HG03159 (cell line): ENCODE measurements around the gene MFN2.
"Not testable (repeated sequence)": the region's sequence is repeated elsewhere in the genome, so short reads cannot be mapped to it uniquely, and the experiment has no call there.

Source experiments
- ATAC-seq: cut with Tn5 transposase; IDR thresholded peaks from one replicate; pipeline ENCODE4 v1.9.1; 2021; ENCODE audit warnings: mild to moderate bottlenecking, moderate library complexity; ENCODE audit not compliant: unreplicated experiment

Gene MFN2

DNA sequence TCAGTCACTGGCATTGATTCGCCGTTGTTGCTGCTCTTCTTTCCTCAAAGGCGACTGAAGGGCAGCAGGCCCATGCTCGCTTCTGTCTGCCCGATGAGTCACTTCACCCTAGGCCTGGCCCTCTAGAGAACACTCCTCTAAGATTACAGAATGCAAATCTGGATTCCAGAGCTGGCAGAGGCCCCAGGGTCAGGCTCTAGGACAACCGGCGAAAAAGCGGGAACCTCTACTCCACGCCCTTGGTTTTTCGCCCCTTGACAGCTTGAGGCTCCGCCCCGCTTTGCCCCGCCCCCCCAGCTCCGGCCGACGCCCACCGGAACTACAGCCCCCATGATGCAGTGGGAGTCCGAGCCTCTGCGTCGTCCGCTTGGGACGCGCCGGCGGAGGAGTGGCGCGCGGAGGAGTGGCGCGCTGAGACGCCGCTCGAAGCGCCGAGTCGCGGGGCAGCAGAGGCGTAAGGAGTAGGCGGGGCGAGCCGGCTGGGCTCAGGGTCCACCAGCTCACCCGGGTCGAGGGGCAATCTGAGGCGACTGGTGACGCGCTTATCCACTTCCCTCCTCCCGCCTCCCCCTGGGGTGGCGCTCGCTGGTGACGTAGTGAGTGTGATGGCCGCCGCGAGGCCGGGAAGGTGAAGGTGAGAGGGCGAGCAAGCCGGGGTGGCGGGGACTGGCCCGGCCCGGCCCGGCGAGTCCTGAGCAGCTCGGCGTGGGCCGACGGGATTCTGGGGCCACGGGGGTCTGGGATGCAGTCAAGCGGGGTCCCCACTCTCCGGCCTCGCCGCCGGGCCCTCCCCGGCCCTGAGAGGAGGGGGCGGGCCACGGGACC, at the start of gene MFN2:
Gene MFN2, plus strand, starts transcription at position 594 of the 825 bp plus-strand sequence. CDS start 8,725 bp downstream, outside the sequence.
- ATAC-seq: peak; percentile 90

DNA sequence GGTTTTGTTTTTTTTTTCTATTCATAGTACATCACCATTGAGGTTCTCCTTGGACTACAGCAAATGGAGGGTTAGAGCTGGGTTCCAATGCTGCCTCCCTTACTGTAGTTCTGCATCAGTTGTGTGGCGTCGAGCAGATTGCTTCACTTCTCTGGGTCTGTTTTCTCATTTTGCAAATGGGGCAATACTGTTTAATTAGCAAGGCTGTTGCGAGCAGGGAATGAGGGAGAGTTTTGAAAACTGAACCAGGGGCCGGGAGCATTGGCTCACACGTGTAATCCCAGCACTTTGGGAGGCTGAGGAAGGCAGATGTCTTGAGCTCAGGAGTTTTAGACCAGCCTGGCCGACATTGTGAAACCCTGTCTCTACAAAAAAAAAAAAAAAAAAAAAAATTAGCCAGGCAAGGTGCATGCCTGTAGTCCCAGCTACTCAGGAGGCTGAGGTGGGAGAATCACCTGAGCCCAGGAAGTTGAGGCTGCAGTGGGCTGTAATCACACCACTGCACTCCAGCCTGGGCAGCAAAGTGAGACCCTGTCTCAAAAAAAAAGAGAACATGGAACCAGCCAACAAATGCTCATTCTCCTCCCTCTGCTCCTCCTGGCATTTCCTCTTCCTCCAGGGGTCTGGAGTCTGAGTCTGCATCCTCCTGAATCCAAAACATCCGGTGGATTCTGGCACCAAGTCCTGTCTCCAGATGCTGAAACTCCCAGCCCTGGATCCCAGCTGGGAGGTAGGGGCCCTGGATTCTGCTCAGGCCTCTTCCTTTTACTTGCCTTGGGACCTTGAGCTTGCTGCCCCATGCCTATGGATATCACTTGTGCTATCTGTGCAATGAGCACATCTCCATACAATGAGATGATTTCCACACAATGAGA, 49.4 kb upstream of the MFN2 start:
- no peak for ATAC-seq

DNA sequence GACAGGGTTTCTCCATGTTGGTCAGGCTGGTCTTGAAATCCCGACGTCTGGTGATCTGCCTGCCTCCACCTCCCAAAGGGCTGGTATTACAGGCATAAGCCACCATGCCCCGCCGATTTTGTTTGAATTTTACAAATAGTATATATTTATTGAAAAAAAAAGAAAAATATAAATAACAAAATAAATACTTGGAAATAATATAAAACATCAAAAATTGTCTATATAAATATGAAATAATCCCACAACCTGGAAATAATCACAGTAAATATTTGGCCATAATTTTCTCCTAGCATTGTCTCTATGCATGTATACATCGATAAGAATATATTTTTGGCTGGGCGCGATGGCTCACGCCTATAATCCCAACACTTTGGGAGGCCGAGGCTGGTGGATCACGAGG, 48.4 kb upstream of the MFN2 start:
- ATAC-seq: no peak

DNA sequence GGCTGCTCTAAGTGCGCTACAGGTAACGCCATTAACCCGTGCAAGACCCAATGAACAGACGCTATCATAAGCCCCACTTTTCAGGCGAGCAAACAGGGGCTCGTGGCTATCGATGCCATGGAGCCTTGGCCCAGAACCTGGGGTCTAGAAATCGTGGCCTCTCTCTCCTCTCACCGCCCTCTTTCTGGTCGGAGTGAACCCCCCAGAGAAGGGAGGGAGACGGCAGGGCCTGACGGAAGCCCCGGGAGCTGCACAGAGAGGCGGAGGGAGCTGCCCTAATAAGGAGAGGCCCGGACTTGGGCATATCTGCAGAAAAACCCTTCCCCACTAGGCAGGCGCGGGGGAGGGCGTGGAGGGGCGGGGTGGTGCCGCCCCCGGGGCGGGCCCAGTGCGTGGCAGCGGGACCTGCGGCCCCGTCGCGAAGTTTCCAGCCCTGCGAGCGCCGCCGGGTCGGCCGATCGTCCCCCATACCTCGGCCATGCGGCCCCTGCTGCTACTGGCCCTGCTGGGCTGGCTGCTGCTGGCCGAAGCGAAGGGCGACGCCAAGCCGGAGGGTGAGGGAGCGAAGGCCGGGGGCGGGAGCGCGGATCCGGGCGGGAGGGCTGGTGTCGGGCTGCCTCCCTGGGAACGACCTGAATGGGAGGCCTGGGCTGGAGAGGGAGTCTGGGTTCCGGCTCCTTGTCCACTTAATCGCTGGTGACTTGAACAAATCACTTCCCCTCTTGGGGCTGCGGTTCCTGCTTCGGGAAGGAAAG, 45.8 kb upstream of the MFN2 start, which contains the start of gene PLOD1:
Gene PLOD1, plus strand, starts transcription at position 416 of the 755 bp plus-strand sequence. Its CDS starts 63 bp downstream, at position 479.
- peak; percentile 80 for ATAC-seq

DNA sequence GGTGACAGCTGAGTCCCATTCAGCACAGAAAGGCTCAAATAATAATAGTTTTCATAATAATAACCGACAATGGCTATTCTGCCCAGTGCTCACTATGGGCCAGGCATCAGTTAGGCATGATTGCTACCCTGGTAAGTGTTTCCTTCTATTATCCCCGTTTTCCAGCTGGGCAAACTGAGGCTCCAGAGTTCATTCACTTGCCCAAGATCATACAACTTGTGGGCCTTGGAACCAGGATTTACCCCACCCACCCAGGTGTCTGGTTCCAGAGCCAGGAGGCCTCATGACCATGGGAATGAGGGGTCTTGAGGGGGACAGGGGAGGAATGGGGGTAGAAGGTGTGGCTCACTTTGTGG, 45.2 kb upstream of the MFN2 start:
- ATAC-seq: peak; percentile 10

DNA sequence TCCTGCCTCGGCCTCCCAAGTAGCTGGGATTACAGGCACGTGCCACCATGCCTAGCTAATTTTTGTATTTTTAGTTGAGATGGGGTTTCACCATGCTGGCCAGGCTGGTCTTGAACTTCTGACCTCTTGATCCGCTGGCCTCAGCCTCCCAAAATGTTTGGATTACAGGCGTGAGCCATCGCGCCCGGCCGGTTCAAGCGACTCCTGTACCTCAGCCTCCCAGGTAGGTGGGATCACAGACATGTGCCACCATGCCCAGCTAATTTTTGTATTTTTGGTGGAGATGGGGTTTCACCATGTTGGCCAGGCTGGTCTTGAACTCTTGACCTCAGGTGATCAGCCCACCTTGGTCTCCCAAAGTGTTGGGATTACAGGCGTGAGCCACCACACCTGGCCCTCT, 44.5 kb upstream of the MFN2 start:
- not testable (repeated sequence) for ATAC-seq

DNA sequence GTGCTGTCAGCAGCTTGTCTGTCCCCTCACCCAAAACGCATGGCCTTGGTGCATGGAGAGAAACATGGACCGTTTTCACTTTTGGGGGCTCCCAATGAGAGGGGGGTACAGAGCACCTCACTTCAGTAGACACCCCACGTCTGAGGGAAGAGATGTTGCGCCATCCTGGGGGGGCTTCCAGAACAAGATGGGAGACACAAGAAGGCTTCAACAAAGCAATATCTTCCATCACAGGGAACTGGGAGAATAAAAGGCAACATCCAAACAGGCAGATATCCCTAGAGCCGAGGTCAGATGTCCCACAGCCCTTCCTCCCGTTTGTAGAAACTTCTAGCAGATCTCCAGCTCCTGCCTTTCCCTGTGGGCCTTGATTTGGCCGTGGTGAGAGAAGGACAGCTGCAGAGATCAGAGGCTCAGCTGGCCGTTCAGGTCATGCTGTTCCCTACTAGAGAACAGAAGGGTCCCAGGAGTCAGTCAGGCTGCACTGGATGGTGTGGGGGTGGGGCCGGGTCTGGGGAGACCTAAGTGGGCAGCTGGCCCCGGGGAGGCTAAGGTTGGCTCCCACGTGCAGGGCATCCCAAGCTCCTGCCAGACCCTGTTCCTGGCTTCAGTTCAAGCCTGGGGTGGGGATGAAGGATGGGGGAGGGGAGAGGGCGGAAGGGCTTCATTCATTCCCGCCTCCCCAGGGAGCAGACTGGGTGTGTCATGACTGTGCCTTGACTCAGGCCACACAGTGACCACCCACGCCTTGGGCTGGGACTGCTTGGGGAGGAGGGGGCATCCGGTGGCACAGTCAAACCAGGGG, 41.3 kb upstream of the MFN2 start:
- ATAC-seq: no peak

DNA sequence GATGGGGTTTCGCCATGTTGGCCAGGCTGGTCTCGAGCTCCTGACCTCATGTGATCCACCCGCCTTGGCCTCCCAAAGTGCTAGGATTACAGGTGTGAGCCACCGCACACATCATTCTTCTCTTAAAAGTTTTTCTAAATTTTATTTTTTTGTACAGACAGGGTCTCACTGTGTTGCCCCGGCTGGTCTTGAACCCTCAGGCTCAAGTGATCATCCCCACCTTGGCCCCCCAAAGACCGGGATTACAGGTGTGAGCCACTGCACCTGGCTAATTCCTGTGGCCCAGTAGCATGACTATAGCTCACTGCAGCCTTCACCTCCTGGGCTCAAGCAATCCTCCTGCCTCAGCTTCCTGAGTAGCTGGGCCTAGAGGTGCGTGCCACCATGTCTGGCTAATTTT, 40.5 kb upstream of the MFN2 start:
- ATAC-seq: not testable (repeated sequence)

DNA sequence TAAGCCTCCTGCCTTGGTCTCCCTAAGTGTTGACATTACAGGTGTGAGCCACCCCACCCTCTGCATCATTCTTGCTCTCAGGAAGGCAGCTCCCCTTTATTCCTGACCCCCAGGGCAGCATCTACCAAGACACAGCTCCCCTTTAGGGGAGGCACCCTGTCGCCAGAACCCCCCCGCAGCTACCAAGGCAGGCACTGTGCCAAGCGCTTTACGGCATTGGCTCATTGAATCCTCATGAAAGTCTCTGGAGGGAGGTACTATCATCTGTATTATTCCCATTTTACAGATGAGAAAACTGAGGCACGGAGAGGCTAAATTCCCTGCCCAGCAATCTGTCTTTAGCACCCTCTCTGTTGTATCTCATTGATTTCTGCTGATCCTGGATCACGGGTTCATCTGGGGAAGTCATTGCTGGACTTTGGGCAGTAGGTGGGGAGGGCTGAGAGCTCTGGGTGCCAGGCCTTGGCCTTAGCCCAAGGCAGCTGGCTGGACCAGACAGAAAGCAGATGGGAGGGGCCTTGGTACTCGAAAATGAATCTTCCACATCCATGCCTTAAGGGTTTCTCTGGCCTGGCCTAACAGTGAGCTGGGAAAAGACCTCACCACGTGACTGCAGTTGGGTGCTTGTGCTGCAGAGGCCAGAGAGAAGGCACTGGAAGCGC, 39.9 kb upstream of the MFN2 start:
- ATAC-seq: no peak

DNA sequence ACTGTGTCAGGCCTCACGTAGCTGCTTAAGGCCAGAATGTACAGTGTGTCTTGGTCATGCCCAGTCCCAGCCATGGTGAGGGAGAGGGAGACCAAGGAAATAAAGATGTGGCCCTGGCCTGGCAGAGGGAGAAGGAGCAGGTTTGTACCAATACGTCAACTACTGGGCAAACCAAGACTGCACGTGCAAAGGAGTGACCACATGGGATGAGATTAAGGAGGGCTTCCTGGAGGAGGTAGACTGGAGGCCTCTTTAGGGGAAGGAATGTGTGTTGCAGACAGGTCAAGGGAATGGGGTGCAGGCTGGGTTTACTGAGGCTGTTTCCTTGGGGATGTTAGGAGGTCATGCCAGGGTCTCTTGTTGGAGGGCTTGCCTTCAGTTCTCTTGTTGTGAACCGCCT, 38.0 kb upstream of the MFN2 start:
- ATAC-seq: no peak

DNA sequence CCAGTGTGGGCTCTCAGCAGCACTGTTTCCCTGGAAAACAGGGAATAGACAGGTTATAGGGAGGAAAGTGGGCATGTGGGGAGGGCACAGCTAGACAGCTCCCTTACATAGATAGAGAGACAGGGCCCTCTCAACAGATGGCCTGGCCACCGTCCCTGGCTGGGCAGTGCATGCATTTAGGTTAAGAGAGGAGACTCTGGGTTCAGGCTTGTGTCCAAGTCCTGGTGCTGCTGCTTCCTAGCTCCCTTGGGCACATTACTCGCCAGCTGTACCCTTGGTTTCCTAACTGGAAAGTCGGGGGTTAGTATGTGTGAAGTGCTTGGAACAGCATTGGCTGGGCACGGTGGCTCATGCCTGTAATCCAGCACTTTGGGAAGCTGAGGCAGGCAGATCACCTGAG, 36.6 kb upstream of the MFN2 start:
- ATAC-seq: no peak

DNA sequence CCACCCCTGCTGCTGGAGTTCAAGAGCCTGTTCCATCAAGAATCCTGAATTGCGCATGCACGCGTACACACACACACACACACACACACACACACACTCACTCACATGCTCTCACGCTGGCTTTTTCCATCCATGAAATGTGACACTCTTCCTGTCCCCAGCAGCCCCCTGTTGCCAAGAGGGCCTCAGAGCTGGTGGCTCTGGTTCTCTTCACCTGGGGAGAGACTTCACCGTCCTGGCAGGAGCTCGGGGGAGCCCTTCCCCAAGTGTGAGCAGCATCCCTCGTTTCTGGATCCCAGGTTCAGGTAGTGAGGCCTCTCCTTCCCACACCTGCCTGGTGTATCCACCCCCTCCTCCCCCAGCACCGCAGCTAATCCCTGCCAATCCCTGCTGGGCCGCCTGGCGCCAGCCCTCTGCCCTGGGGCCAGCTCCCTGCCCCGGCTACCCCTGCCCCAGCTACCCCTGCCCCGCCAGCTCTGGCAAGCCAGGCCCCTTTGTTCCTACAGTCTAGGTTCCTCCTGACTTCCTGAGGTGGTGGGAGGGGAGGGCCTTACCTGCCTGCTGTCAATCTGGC, 35.8 kb upstream of the MFN2 start:
- no peak for ATAC-seq

DNA sequence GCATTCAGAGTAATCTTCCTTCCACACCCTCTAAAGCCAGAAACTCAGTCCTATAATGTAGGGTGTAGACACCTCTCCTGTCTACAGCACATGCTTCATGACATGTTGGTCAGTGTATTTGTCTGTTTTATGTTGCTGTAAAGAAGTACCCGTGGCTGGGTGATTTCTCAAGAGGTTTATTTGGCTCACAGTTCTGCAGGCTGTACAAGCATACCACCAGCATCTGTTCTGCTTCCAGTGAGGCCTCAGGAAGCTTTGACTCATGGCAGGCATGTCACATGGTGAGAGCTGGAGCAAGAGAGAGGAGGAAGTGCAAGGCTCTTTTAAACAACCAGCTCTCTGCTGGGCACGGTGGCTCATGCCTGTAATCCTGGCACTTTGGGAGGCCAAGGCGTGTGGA, 33.6 kb upstream of the MFN2 start:
- no peak for ATAC-seq

DNA sequence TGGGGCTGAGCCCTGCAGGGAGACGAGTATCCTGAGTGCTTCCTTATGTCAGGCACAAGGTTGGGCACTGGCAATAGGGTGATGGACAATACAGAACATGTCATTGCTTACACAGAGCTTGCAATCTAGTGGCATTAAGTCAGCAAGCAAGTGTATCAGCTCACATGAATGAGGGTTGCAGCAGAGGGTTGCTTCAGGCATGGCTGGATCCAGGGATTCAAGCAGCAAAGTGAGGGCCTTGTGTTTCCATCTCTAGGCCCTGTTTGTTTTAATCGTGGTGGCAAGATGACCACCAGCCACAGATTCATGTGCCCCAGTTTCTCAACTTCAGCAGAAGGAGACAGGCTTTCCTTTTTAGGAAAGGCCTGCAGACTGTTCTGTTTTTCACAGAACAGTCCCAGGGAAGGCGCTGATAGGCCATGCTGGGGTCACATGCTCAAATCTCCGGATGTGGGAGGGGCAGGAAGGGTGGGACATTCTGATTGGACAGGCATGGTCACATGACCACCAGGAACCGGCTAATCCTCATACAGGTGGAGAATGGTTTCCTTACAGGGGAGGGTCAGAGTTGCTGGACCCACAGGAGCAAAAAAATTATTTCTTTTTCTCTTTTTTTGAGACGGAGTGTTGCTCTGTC, 31.3 kb upstream of the MFN2 start:
- no peak for ATAC-seq

DNA sequence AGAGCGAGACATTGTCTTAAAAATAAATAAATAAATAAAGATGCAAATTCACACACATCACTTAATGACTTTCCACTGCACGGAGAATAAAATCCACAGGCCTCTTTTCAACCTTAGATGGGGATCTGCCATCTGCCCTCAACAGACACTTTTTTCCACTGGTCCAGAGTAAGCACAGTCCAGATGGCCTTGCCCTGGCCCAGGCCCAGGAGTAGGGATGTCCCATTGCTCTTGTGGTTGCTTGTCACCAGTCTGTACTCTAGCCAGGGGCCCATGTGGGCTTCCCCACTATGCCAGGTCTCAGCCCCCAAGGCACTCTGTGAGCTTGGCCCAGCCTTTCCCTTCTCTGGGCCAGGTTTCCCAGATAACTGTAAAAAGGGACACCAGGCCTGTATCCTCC, 28.3 kb upstream of the MFN2 start:
- no peak for ATAC-seq

DNA sequence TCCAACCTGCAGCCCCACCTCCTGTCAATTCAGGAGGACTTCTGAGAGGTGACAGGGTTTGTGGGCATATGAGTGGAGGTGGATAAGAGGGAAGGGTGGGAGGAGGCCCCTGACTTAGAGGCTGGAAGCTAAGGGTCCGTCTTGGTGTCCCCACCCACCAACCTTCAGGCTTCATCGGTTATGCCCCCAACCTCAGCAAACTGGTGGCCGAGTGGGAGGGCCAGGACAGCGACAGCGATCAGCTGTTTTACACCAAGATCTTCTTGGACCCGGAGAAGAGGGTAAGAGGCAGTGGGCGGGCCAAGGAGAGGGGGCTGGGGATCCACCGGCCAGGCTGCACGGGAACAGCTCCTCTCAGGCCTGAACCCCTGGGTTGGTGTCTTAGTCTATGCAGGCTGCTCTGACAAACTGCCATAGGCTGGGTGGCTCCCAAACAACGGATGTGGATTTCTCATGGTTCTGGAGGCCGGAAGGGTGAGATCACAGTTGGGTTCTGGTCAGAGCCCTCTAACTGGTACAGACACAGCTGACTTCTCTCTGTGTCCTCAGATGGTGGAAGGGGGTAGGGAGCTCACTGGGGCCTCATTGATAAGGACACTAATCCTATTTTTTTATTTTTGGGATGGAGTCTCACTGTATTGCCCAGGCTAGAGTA, 27.7 kb upstream of the MFN2 start:
- no peak for ATAC-seq

DNA sequence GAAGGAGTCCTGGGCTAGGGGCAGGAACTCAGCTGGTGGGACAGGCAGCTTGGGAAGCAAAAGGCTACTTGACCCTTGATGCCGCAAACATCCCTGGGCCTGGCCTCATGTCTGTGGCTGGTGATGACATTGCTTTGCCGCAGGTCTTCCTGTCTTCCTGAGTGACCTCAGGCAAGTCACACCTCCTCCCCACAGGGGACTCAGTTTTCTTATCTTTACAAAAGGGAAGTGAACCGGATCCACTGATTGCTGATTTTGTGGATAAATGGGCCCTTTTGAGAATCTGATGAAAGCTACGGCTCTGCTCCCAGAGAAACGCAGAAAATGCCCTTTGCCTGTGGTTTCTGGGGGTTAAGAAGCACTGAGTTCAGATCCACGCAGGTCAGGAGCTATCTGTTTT, 25.0 kb upstream of the MFN2 start:
- no peak for ATAC-seq

DNA sequence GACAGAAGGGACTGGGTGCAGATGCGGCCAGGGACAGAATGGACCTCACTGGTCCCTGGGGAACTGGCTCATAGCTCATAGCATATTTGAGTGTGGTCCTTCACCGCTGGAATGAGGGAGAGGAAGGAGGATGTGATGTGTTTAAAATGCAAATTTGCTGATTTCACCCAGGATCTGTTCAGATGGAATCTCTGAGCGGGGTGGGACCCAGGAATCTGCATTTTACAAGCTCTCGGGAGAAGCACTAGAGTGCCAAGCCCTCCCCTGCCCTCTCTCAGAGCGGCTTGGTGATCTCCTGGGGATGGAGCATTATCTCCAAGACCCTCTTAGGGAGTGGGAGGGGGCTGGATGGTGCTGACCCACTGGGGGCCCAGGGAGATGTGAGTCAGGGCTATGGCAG, 22.8 kb upstream of the MFN2 start:
- ATAC-seq: no peak

DNA sequence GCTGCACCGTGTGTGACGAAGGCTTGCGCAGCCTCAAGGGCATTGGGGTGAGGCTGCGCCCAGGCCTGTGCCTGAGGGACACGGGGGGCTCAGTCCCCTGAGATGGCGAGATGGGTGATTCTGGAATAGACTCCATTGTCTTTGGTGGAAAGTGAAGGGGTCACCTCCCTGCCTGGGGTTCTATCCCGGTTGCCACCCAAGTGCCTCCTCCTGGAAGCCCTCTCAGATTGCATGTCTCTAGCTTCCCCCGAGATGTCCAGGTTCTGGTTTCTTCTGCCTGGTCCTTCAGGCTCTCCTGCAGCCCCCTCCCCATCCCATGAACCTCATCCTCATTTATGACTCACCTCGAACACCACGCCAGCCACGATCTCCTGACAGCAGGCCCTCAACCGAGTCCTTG, 22.3 kb upstream of the MFN2 start:
- no peak for ATAC-seq
